Endothelial cell of umbilical vein (primary cell): Measurements from ENCODE around the gene PTGDR. TPM values are rescaled to one million over a fixed set of nuclear protein-coding genes. Genes with fewer than 3 reads are reported as not detected.

Source experiments
- BruUV-seq: library from RNA; stranded (reverse); fragments of 400-500 nt; replicated peaks from 2 replicates; lab custom pipeline; 2021; lab: Mats Ljungman, UMichigan
- CTCF ChIA-PET: fragments of 300-600, 350-600 bp; sonication (Branson Sonifier 250); formaldehyde crosslinking; loops from one replicate; lab custom pipeline; 2021; ENCODE audit warnings: antibody characterized with exemption, inconsistent platforms; lab: Charles Lee
- POLR2A ChIA-PET: fragments of 300-600, 350-600 bp; sonication (Branson Sonifier 250); formaldehyde crosslinking; loops from one replicate; lab custom pipeline; 2021; ENCODE audit warnings: antibody characterized with exemption, inconsistent platforms; lab: Charles Lee
- DNase-seq: peaks from one replicate; pipeline ENCODE4 v3.0.0-alpha.2; 2011; ENCODE audit warnings: low read depth, low spot score
- FAIRE-seq: peaks from 2 replicates; lab custom pipeline; 2011; peaks lifted over from hg19 to GRCh38; lab: Jason Lieb, UNC
- H2AFZ ChIP-seq: 2 replicates; pipeline ENCODE4 v1.6.0; 2012; ENCODE audit warnings: low read depth, low read length, control low read depth, inconsistent platforms
- H3K27ac ChIP-seq: 2 replicates; pipeline ENCODE4 v1.5.1; 2011; ENCODE audit warnings: low read depth, mild to moderate bottlenecking, control low read depth, low read length, moderate library complexity; ENCODE audit not compliant: insufficient read depth
- H3K27me3 ChIP-seq, 2 experiments: 2 replicates each; pipeline versions ENCODE4 v1.6.0 to v1.6.1; 2011; ENCODE audit warnings: low read length in 2 of 2, mixed read lengths in 1 of 2; ENCODE audit not compliant: control insufficient read depth in 2 of 2, insufficient read depth in 2 of 2
- H3K36me3 ChIP-seq, 2 experiments: 2 replicates in 1 of 2; 3 replicates in 1 of 2; pipeline ENCODE4 v1.5.1; 2011; ENCODE audit warnings: low read length in 2 of 2, mild to moderate bottlenecking in 1 of 2, moderate library complexity in 1 of 2; ENCODE audit not compliant: control insufficient read depth in 2 of 2, insufficient read depth in 2 of 2; ENCODE audit errors: extremely low read depth in 1 of 2
- H3K4me1 ChIP-seq: 3 replicates; pipeline ENCODE4 v1.5.1; 2011; ENCODE audit warnings: mild to moderate bottlenecking, low read length; ENCODE audit not compliant: control insufficient read depth, insufficient read depth; ENCODE audit errors: extremely low read depth
- H3K4me2 ChIP-seq: 2 replicates; pipeline ENCODE4 v1.6.1; 2011; ENCODE audit warnings: low read length, control low read depth, mixed read lengths; ENCODE audit not compliant: insufficient read depth
- H3K4me3 ChIP-seq, 3 experiments: fragments of 200-600 bp in 1 of 3; sonication (generic), shearing (Covaris generic) in 1 of 3; replicated peaks in 1 of 3; 2 replicates each; pipeline ENCODE4 v1.5.1; 2011 to 2016; ENCODE audit warnings: control low read depth in 3 of 3, low read length in 3 of 3, mild to moderate bottlenecking in 2 of 3, inconsistent platforms in 1 of 3, low read depth in 1 of 3, moderate library complexity in 1 of 3; ENCODE audit not compliant: insufficient read depth in 1 of 3
- H3K79me2 ChIP-seq: 2 replicates; pipeline ENCODE4 v1.6.0; 2012; ENCODE audit warnings: low read length, inconsistent platforms; ENCODE audit not compliant: control insufficient read depth, insufficient read depth
- H3K9ac ChIP-seq: replicated peaks from 2 replicates; pipeline ENCODE3; 2011; ENCODE audit warnings: low read length, control low read depth; ENCODE audit not compliant: insufficient read depth; ENCODE audit errors: extremely low read depth
- H3K9me1 ChIP-seq: replicated peaks from 3 replicates; pipeline ENCODE4 v1.6.0; 2011; ENCODE audit warnings: mild to moderate bottlenecking, low read length; ENCODE audit not compliant: control insufficient read depth, insufficient read depth; ENCODE audit errors: extremely low read depth
- H3K9me3 ChIP-seq: replicated peaks from 2 replicates; pipeline ENCODE4 v1.5.1; 2012; ENCODE audit warnings: low read length, inconsistent platforms; ENCODE audit not compliant: control insufficient read depth, insufficient read depth
- H4K20me1 ChIP-seq: replicated peaks from 2 replicates; pipeline ENCODE3; 2011; ENCODE audit warnings: mild to moderate bottlenecking, low read length; ENCODE audit not compliant: control insufficient read depth, insufficient read depth; ENCODE audit errors: extremely low read depth
- EZH2 ChIP-seq: IDR thresholded peaks from 2 replicates; pipeline ENCODE4 v1.6.1; 2012; ENCODE audit warnings: borderline replicate concordance, low read depth, mild to moderate bottlenecking, moderate library complexity, low read length, inconsistent platforms; ENCODE audit not compliant: severe bottlenecking
- FOS ChIP-seq: IDR thresholded peaks from 2 replicates; pipeline ENCODE4 v1.6.1; 2011; ENCODE audit warnings: mild to moderate bottlenecking, low read length, moderate library complexity, borderline replicate concordance; ENCODE audit not compliant: insufficient read depth
- GATA2 ChIP-seq: IDR thresholded peaks from 2 replicates; pipeline ENCODE4 v1.7.0; 2011; ENCODE audit warnings: low read depth, mild to moderate bottlenecking, moderate library complexity, mixed read lengths, low read length; ENCODE audit not compliant: insufficient read length, insufficient read depth
- JUN ChIP-seq: IDR thresholded peaks from 2 replicates; pipeline ENCODE4 v1.6.1; 2011; ENCODE audit warnings: borderline replicate concordance, low read depth; ENCODE audit not compliant: insufficient read length, insufficient read depth
- MYC ChIP-seq: IDR thresholded peaks from one replicate; pipeline ENCODE4 v1.6.1; 2011; ENCODE audit warnings: mild to moderate bottlenecking, low read depth, low read length
- POLR2A ChIP-seq: IDR thresholded peaks from 2 replicates; pipeline ENCODE4 v1.6.1; 2012; ENCODE audit warnings: low read depth, mild to moderate bottlenecking, control low read depth, low read length
- POLR2AphosphoS5 ChIP-seq: IDR thresholded peaks from 2 replicates; pipeline ENCODE4 v1.6.1; 2012; ENCODE audit warnings: low read depth, mild to moderate bottlenecking, control low read depth, low read length, moderate library complexity; ENCODE audit not compliant: insufficient read depth
- dilution Hi-C: fragments of 300-500 bp; cut with MboI; formaldehyde crosslinking; loops from one replicate; pipeline ENCODE4 v1.15.0; 2019; ENCODE audit warnings: low sequenced_read_pairs; ENCODE audit not compliant: extremely low pct_ligation_motif_present
- intact Hi-C: fragments of 100-400 bp; cut with micrococcal nuclease; formaldehyde crosslinking; loops from one replicate; pipeline ENCODE4 v1.10.0; 2022
- polyA plus RNA-seq, 4 experiments: library from polyadenylated mRNA; depleted of rRNA in 3 of 4; stranded (reverse) in 3 of 4; unstranded in 1 of 4; fragments of >200 nt; gene quantifications; 2 replicates each; pipeline versions ENCODE4 v1.2.1 to v1.2.3, GENCODE V29; 2011 to 2012; ENCODE audit warnings: missing spikeins in 1 of 4
- total RNA-seq: library from RNA; stranded (reverse); gene quantifications from 2 replicates; pipeline ENCODE4 v1.2.3, GENCODE V29; 2021
- TF ChIP-seq, protein P1 (sequence below), 2 donors: IDR thresholded peaks; 1 replicate in 1 of 2; 2 replicates in 1 of 2; pipeline ENCODE4 v1.5.1; 2011; ENCODE audit warnings: low read length in 2 of 2, mild to moderate bottlenecking in 2 of 2, moderate library complexity in 2 of 2, control low read depth in 1 of 2, inconsistent platforms in 1 of 2, low read depth in 1 of 2; ENCODE audit not compliant: insufficient read depth in 1 of 2; ENCODE audit errors: extremely low read depth in 1 of 2
- TF ChIP-seq, protein P2 (sequence below): IDR thresholded peaks from 2 replicates; pipeline ENCODE4 v1.6.1; 2011; ENCODE audit not compliant: insufficient read depth, insufficient read length

Gene PTGDR
- total and polyA plus RNA-seq, 2 donors (not counting 3 experiments of a cell fraction or from before 2014, with no cell fraction given), result not detected

DNA sequence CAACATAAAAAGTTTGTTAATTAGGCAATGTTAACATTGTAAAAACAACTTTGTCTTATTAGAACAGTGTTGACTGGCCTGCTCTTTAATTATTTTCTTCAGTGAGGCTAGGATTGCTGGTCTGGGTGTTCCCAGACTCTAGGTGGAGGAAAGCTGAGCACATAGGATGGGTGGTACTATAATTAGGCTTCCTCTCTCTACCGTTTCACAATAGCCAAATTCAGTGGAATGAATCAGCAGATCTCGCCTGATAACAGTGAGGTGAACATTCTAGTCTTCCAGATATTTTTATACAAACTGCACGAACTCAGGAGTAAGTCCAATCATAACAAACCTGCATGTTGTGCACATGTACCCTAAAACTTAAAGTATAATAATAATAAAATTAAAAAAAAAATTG lies 11.9 kb downstream of the PTGDR start:
- Histone ChIP-seq H3K4me3 (no peak overlapping the region), H3K27me3 (peaks cover 8 to 23% of the 10 kb centered on the region in 2 experiments), H3K4me2 (no peak overlapping the region), H3K4me1 (no peaks in the 10 kb centered on the region), H3K9ac (no peak overlapping the region), H2AFZ (no peak overlapping the region), H3K36me3 (no peaks in the 10 kb centered on the region), H3K9me1 (no peaks in the 10 kb centered on the region), H3K27ac (no peak overlapping the region), H3K79me2 (no peaks in the 10 kb centered on the region), H3K9me3 (no peaks in the 10 kb centered on the region), H4K20me1 (no peaks in the 10 kb centered on the region)
- BruUV-seq, result no TSS peak
- dilution Hi-C loops (no loop called here), intact Hi-C loops (no loop called here)
- ChIA-PET CTCF (interaction anchor here (0.8 kb wide), 1 partner anchor 12 kb away, joined by 3 read pairs; no protein-coding TSS in a partner anchor), POLR2A (interaction anchor here (0.6 kb wide), 1 partner anchor 133 kb away, joined by 3 read pairs; no protein-coding TSS in a partner anchor)
- FAIRE-seq (no peak), DNase-seq (no peak)
- TF ChIP-seq POLR2A, result no peak
- TF ChIP-seq FOS, result no peak
- no peak for TF ChIP-seq MYC
- no peak for TF ChIP-seq JUN
- TF ChIP-seq GATA2, result no peak
- no peak for TF ChIP-seq POLR2AphosphoS5
- no peak for TF ChIP-seq EZH2
- TF ChIP-seq, protein P1, sequence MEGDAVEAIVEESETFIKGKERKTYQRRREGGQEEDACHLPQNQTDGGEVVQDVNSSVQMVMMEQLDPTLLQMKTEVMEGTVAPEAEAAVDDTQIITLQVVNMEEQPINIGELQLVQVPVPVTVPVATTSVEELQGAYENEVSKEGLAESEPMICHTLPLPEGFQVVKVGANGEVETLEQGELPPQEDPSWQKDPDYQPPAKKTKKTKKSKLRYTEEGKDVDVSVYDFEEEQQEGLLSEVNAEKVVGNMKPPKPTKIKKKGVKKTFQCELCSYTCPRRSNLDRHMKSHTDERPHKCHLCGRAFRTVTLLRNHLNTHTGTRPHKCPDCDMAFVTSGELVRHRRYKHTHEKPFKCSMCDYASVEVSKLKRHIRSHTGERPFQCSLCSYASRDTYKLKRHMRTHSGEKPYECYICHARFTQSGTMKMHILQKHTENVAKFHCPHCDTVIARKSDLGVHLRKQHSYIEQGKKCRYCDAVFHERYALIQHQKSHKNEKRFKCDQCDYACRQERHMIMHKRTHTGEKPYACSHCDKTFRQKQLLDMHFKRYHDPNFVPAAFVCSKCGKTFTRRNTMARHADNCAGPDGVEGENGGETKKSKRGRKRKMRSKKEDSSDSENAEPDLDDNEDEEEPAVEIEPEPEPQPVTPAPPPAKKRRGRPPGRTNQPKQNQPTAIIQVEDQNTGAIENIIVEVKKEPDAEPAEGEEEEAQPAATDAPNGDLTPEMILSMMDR (IDR thresholded peaks at IDR 0.05; ENCODE audit: extremely low read depth in 1 of 2, insufficient read depth in 1 of 2, low read depth in 1 of 2, low read length in 2 of 2), result no peak
- TF ChIP-seq, protein P2, sequence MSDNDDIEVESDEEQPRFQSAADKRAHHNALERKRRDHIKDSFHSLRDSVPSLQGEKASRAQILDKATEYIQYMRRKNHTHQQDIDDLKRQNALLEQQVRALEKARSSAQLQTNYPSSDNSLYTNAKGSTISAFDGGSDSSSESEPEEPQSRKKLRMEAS, result no peak
